WERI-Rb-1 (cell line): ENCODE results near the gene AGPAT1.

Source experiments
- DNase-seq: peaks from one replicate; pipeline ENCODE4 v3.0.0-alpha.2; 2020
- H3K27ac ChIP-seq: fragments of 250-450 bp; sonication (Bioruptor Pico); 2 replicates; pipeline ENCODE4 v1.5.1; 2020; ENCODE audit warnings: mild to moderate bottlenecking, moderate library complexity
- H3K27me3 ChIP-seq: fragments of 250-450 bp; sonication (Bioruptor Pico); 2 replicates; pipeline ENCODE4 v1.5.1; 2021; ENCODE audit warnings: mild to moderate bottlenecking, low read depth, moderate library complexity; ENCODE audit not compliant: insufficient read depth, severe bottlenecking
- H3K36me3 ChIP-seq: fragments of 250-450 bp; sonication (Bioruptor Pico); 2 replicates; pipeline ENCODE4 v1.5.1; 2020; ENCODE audit warnings: mild to moderate bottlenecking, moderate library complexity
- H3K4me3 ChIP-seq: 2 replicates; pipeline ENCODE4 v1.5.1; 2011; ENCODE audit warnings: low read depth, mild to moderate bottlenecking, control low read depth, low read length
- H3K9me3 ChIP-seq: fragments of 250-450 bp; sonication (Bioruptor Pico); 2 replicates; pipeline ENCODE4 v1.5.1; 2021; ENCODE audit warnings: mild to moderate bottlenecking, moderate library complexity; ENCODE audit not compliant: severe bottlenecking
- CTCF ChIP-seq: IDR thresholded peaks from 2 replicates; pipeline ENCODE4 v1.5.1; 2011; ENCODE audit warnings: low read depth, mild to moderate bottlenecking, control low read depth, inconsistent platforms, low read length

Gene AGPAT1

GRCh38 chr6:32133786-32134185 is 42.1 kb downstream of the AGPAT1 start:
- TF ChIP-seq CTCF, result no peak
- DNase-seq, result no peak
- no peaks in the 10 kb centered on the region for H3K27me3 ChIP-seq

GRCh38 chr6:32132110-32132509 is 43.8 kb downstream of the AGPAT1 start:
- H3K4me3 ChIP-seq, result no peak overlapping the region
- no peak for DNase-seq
- no peak for TF ChIP-seq CTCF
- no peaks in the 10 kb centered on the region for H3K27me3 ChIP-seq
- H3K36me3 ChIP-seq, result no peaks in the 10 kb centered on the region; the same call in 1 of the 2 replicates
- no peak overlapping the region for H3K27ac ChIP-seq
- no peaks in the 10 kb centered on the region for H3K9me3 ChIP-seq

More at GRCh38 chr6:32133786-32134185, 42.1 kb downstream of the AGPAT1 start:
- H3K4me3 ChIP-seq, result no peak overlapping the region
- no peak overlapping the region for H3K27ac ChIP-seq
- no peaks in the 10 kb centered on the region; the same call in 1 of the 2 replicates for H3K36me3 ChIP-seq
- H3K9me3 ChIP-seq, result no peaks in the 10 kb centered on the region

GRCh38 chr6:32131439-32131948 is 44.4 kb downstream of the AGPAT1 start:
- TF ChIP-seq CTCF, result no peak
- no peak for DNase-seq
- no peaks in the 10 kb centered on the region for H3K9me3 ChIP-seq
- H3K4me3 ChIP-seq, result no peak overlapping the region
- no peaks in the 10 kb centered on the region for H3K27me3 ChIP-seq
- H3K36me3 ChIP-seq, result peaks cover 5% of the 10 kb centered on the region
- H3K27ac ChIP-seq, result no peak overlapping the region

- no peak for DNase-seq
- Histone ChIP-seq H3K27ac (peak overlapping the region; percentile 75), H3K4me3 (peak overlapping the region; percentile 79), H3K9me3 (no peaks in the 10 kb centered on the region), H3K36me3 (peaks cover 25% of the 10 kb centered on the region), H3K27me3 (no peaks in the 10 kb centered on the region)
- TF ChIP-seq CTCF, result no peak
Observed at GRCh38 chr6:32129297-32130088, 46.4 kb downstream of the AGPAT1 start.

DNA sequence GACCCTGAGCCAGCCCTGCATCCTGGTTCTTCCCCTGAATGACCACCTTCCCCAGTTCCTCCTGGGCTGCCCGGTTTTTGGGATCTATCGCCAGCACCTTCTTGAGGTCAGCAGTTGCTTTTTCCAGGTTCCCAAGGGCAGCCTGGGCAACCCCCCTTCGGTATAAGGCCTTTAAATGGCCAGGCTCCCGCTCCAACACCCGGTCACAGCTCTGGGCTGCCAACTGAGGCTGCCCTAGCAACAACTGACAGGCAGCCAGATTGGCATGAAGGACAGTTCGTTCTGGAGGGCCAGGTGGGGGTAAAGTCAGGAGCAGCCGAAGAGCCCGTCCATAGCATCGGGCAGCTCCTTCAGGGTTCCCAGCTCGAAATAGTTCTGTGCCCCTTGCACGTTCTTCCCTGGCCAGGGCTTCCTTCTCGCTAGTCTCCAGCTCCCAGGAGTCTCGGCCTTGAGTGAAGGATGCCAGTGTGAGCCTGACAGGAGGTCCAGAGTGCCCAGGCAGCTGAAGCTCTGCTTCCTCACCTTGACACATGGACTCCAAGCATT is 47.1 kb downstream of the AGPAT1 start:
- peaks cover 32% of the 10 kb centered on the region for H3K36me3 ChIP-seq
- H3K27me3 ChIP-seq, result no peaks in the 10 kb centered on the region
- peak overlapping the region; percentile 21 for H3K27ac ChIP-seq
- H3K4me3 ChIP-seq, result no peak overlapping the region
- no peak for DNase-seq
- H3K9me3 ChIP-seq, result no peaks in the 10 kb centered on the region
- no peak for TF ChIP-seq CTCF
